Measurements from ENCODE around the gene CLOCK. TPM values are rescaled to one million over a fixed set of nuclear protein-coding genes. Genes with fewer than 3 reads are reported as not detected.
"Not testable (repeated sequence)": the region's sequence is repeated elsewhere in the genome, so short reads cannot be mapped to it uniquely, and the experiment has no call there.

CLOCK gene, protein sequence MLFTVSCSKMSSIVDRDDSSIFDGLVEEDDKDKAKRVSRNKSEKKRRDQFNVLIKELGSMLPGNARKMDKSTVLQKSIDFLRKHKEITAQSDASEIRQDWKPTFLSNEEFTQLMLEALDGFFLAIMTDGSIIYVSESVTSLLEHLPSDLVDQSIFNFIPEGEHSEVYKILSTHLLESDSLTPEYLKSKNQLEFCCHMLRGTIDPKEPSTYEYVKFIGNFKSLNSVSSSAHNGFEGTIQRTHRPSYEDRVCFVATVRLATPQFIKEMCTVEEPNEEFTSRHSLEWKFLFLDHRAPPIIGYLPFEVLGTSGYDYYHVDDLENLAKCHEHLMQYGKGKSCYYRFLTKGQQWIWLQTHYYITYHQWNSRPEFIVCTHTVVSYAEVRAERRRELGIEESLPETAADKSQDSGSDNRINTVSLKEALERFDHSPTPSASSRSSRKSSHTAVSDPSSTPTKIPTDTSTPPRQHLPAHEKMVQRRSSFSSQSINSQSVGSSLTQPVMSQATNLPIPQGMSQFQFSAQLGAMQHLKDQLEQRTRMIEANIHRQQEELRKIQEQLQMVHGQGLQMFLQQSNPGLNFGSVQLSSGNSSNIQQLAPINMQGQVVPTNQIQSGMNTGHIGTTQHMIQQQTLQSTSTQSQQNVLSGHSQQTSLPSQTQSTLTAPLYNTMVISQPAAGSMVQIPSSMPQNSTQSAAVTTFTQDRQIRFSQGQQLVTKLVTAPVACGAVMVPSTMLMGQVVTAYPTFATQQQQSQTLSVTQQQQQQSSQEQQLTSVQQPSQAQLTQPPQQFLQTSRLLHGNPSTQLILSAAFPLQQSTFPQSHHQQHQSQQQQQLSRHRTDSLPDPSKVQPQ
- 10 to 100 TPM; 11.8 to 14.5 TPM for total RNA-seq

DNA sequence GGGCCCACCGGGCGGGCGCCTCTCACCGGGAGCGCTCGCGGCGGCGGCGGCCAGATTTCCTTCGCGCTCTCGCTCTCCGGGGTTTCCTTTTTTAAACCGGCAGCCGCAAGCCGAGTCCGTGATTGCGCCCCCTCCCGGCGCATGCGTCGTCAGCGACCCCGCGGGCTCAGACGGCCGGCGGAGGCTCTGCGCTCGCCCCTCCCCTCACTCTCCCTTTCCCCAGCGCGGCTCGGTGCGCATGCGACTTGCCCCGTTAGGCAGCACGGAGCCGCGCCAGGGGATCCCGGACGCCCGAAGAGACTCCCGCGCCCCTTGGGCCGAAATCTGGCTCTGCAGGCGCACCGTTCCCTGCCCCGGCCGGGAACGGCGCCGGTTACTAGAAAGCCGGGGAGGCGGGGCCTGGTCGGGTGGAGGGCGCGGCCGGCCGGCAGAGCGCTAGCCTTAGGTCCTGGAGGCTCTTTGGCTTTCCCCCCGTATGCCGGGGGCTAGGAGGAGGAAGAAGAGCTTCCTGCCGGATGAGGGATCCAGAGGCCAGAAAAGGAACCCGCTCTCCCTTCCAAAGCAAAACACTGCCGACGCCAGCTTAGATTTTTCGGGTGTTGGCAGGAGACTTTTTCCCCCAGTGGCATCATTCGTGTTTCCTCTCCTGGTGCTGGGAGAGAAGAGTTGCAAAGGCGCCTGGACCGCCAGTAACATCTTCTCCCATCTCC, at the start of gene CLOCK:
Gene CLOCK (minus strand): TSS at position 154 of the 710 bp plus-strand sequence. CDS start 64,124 bp downstream, outside the sequence.
- Mint-ChIP-seq H3K9me3 (no peaks in the 10 kb centered on the region), H3K36me3 (no peaks in the 10 kb centered on the region), H3K4me1 (ENCODE audit: low read depth in 2 of 2) (peaks cover 14 to 15% of the 10 kb centered on the region in 2 donors), H3K4me3 (peak within 1 kb of the TSS; percentile 90), H3K27ac (peak within 1 kb of the TSS; percentile 72 to 74), H3K27me3 (peaks cover 0 to 8% of the 10 kb centered on the region in 2 donors)
- peak; percentile 85 to 91 for ATAC-seq
- DNase-seq (ENCODE audit: low spot score): peak; percentile 88

DNA sequence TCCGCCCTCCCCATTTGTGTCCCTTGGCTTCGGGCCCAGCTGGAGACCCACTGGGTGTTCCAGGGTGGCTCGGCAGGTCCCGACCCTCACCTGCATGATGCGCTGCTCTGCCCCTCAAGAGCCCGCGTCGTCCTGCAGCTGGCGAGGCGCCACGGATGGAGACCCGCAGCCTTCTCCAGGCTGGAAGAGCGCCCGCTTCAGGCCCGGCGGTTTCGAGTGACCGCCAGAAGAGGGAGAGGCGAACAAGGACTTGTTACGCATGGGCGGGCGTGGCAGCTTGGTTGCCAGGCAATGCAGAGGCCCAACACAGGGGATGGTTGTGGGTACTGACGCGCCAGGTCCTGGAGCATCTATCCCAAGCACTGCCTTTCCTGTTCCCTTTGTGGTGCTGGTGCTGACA, 45.3 kb upstream of the CLOCK start, which contains the start of gene PDCL2:
Gene PDCL2 (minus strand): TSS at position 232 of the 400 bp plus-strand sequence. CDS start 136 bp downstream, at position 96.
- H3K4me1 Mint-ChIP-seq (ENCODE audit: low read depth in 2 of 2): no peaks in the 10 kb centered on the region
- no peak within 1 kb of the TSS for H3K27ac Mint-ChIP-seq
- DNase-seq (ENCODE audit: low spot score) (no peak), ATAC-seq (no peak)
- H3K9me3 Mint-ChIP-seq: peaks cover 4% of the 10 kb centered on the region
- H3K4me3 Mint-ChIP-seq: no peak within 1 kb of the TSS
- H3K27me3 Mint-ChIP-seq: peaks cover 13 to 24% of the 10 kb centered on the region in 2 donors
- H3K36me3 Mint-ChIP-seq: no peaks in the 10 kb centered on the region

DNA sequence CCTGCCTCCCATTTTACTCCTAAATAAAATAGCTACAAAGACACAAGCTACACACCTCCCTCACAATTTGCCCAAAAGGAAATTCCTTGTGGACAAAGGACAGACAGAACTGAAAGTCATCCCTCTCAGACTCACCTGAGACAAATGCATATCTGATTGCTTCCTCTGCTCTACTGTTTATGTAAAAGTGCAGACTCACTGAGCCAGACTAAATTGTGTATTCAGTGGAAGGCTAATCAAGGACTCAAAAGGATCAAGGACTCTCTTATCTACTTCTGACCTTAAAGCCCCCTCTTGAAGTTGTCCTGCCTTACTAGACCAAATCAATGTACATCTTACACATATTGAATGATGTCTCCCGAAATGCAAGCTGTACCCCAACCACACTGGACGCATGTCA, 41.5 kb upstream of the CLOCK start:
- no peak for DNase-seq (ENCODE audit: low spot score)
- Mint-ChIP-seq H3K4me3 (no peak overlapping the region), H3K9me3 (peaks cover 6% of the 10 kb centered on the region), H3K27ac (no peak overlapping the region), H3K27me3 (peaks cover 17 to 35% of the 10 kb centered on the region in 2 donors), H3K36me3 (peaks cover 6% of the 10 kb centered on the region), H3K4me1 (ENCODE audit: low read depth in 2 of 2) (no peaks in the 10 kb centered on the region)
- ATAC-seq: no peak

DNA sequence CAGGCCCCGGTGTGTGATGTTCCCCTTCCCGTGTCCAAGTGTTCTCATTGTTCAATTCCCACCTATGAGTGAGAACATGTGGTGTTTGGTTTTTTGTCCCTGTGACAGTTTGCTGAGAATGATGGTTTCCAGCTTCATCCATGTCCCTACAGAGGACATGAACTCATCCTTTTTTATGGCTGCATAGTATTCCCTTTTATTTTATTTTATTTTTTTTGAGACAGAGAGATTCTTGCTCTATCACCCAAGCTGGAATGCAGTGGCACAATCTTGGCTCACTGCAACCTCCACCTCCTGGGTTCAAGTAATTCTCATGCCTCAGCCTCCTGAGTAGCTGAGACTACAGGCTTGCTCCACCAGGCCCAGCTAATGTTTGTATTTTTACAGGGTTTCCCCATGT, 36.1 kb upstream of the CLOCK start:
- not testable (repeated sequence) for H3K27ac Mint-ChIP-seq; H3K9me3 Mint-ChIP-seq; H3K4me3 Mint-ChIP-seq; H3K36me3 Mint-ChIP-seq; H3K4me1 Mint-ChIP-seq (ENCODE audit: low read depth in 2 of 2); ATAC-seq; DNase-seq (ENCODE audit: low spot score)
- peaks cover 9 to 27% of the 10 kb centered on the region in 2 donors for H3K27me3 Mint-ChIP-seq

DNA sequence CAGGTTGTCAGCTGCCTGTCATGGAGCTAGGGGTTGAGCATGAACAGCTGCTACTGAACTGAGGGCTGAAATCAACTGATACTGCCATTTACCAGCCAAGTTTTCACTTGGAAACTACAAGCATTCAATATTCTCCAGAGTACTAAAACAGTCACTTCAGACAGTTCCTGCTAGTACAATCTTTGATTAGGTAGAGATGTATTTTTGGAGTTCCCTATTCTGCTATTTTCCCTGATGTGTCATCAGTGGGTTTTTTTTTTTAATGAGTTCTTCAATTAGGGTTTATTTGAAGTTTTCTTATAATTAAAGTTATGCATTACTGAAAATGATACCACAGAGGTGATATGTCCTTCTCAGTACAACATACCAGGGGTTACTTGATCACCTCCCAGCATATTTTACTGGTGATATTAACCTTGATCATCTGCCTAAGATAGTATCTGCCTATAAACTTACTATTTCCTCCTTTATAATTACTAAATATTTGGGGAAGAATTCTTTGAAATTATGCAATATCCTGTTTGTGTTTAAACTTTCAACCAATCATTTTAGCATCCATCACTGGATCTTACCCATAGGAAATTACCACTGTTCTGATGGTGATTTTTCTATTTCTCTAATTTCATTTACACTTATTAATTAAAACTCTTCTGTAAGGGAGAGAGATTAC, 31.8 kb upstream of the CLOCK start:
- Mint-ChIP-seq H3K27me3 (peaks cover 9 to 10% of the 10 kb centered on the region in 2 donors), H3K4me1 (ENCODE audit: low read depth in 2 of 2) (no peaks in the 10 kb centered on the region), H3K9me3 (peaks cover 3% of the 10 kb centered on the region), H3K36me3 (peaks cover 18% of the 10 kb centered on the region), H3K27ac (no peak overlapping the region), H3K4me3 (no peak overlapping the region)
- ATAC-seq (no peak), DNase-seq (ENCODE audit: low spot score) (no peak)

DNA sequence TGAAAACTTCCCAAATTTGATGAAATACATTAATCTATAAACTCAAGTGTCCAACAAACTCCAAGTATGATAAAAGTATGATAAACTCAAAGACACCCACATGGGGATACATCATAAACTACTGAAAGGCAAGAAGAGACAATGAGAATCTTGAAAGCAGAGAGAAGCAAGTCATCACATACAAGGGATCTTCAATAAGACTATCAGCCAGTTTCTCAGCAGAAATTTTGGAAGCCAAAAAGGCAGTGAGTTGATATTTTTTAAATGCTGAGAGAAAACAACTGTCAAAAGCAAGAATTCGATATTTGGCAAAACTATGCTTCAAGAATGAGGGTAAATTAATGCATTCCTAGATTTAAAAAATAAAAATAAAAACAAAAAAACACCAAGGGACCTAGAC, 28.8 kb upstream of the CLOCK start:
- H3K27me3 Mint-ChIP-seq: peaks cover 8 to 10% of the 10 kb centered on the region in 2 donors
- no peak for DNase-seq (ENCODE audit: low spot score)
- peaks cover 3% of the 10 kb centered on the region for H3K9me3 Mint-ChIP-seq
- H3K4me1 Mint-ChIP-seq (ENCODE audit: low read depth in 2 of 2): no peaks in the 10 kb centered on the region
- peaks cover 16% of the 10 kb centered on the region for H3K36me3 Mint-ChIP-seq
- H3K4me3 Mint-ChIP-seq: no peak overlapping the region
- no peak overlapping the region for H3K27ac Mint-ChIP-seq
- no peak for ATAC-seq

DNA sequence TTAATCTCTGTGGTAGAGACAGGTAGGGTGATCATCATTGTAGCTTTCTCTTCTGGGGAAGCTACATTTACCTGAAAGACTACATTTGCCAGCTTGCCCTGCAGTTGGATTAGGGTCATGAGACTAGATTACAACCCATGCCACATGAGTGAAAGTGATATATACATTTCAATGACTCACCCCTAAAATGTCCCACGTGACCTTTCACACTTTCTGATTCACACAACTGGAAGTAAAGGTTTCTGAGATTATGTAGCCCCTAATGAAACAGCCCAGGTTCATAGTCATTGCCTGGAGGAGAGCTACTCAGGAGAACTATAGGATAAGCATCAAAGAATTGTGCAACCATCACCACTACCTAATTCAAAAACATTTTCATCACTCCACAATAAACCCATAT, 27.5 kb upstream of the CLOCK start:
- ATAC-seq (no peak), DNase-seq (ENCODE audit: low spot score) (no peak)
- peaks cover 16% of the 10 kb centered on the region for H3K36me3 Mint-ChIP-seq
- peaks cover 8 to 10% of the 10 kb centered on the region in 2 donors for H3K27me3 Mint-ChIP-seq
- H3K4me1 Mint-ChIP-seq (ENCODE audit: low read depth in 2 of 2): no peaks in the 10 kb centered on the region
- H3K9me3 Mint-ChIP-seq: peaks cover 3% of the 10 kb centered on the region
- H3K4me3 Mint-ChIP-seq: no peak overlapping the region
- no peak overlapping the region for H3K27ac Mint-ChIP-seq

DNA sequence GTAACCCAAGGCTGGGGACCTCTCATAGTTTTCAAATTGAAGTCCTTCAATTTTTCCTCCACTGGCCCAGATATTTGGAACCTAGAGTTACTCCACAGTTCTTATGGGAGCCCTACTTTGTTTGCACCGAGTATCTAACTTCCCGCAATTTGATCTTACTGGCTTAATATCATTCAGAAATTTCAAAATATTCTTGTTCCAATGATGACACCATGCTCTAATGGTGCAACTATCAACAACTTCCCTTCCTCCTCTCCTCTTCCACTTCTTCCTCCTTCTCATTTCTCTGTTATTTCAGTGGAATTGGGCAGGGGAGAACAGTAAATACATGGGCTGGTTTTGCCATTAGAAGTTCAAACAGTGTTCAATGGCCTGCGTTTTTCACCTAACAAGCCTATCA, 25.1 kb upstream of the CLOCK start:
- ATAC-seq (no peak), DNase-seq (ENCODE audit: low spot score) (no peak)
- peaks cover 8 to 10% of the 10 kb centered on the region in 2 donors for H3K27me3 Mint-ChIP-seq
- no peak overlapping the region for H3K27ac Mint-ChIP-seq
- peaks cover 16% of the 10 kb centered on the region for H3K36me3 Mint-ChIP-seq
- peaks cover 3% of the 10 kb centered on the region for H3K9me3 Mint-ChIP-seq
- H3K4me1 Mint-ChIP-seq (ENCODE audit: low read depth in 2 of 2): no peaks in the 10 kb centered on the region
- no peak overlapping the region for H3K4me3 Mint-ChIP-seq

DNA sequence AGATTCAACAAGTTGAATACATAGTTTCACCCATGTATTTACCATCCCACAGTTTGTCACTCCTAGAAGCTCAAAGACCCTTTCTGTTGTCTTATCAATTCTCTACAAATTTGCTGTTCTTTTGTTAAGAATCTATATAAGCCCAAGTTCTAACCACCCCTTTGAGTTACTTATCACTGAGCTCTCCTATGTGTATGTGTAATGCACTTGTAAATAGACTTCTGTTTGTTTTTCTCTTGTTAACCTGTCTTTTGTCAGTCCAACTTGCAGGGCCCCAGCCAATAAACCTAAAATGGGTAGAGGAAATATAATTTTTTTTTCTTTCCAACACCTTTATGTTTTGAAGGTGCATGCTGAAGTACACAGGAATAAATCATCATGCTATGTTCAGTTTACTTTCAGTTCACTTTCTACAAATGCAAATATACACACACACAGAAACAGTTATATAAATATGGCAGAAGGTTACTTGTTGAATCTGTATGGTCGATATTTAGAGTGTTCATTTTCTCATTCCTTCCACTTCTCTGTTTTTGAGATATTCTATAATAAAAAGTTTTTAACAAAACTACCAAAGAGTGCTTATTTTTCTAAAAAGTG, 22.3 kb upstream of the CLOCK start:
- ATAC-seq (no peak), DNase-seq (ENCODE audit: low spot score) (no peak)
- Mint-ChIP-seq H3K4me3 (no peak overlapping the region), H3K9me3 (no peaks in the 10 kb centered on the region), H3K27me3 (peaks cover 8% of the 10 kb centered on the region in 2 donors), H3K4me1 (ENCODE audit: low read depth in 2 of 2) (no peaks in the 10 kb centered on the region), H3K27ac (no peak overlapping the region), H3K36me3 (no peaks in the 10 kb centered on the region)

DNA sequence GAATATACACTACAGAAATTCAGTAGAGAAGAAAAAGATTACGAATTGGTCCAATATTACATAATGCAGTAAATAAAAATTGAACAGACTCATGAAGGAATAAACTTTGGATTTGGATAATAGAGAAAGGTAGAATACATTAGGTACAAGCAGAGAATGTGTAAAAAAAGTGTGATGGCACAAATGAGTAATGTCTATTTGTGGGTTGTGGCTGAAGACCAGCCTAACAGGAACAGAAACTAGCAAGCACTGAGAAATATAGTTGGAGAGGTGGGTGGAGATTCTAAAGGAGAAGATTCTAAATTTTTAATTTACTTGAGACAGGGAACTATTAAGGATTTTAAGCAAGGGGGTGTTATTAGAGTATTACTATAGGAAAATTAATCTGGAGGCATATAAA, 15.2 kb upstream of the CLOCK start:
- Mint-ChIP-seq H3K9me3 (no peaks in the 10 kb centered on the region), H3K27me3 (peaks cover 17 to 19% of the 10 kb centered on the region in 2 donors), H3K4me1 (ENCODE audit: low read depth in 2 of 2) (peaks cover 3 to 11% of the 10 kb centered on the region in 2 donors), H3K4me3 (no peak overlapping the region), H3K27ac (no peak overlapping the region), H3K36me3 (no peaks in the 10 kb centered on the region)
- DNase-seq (ENCODE audit: low spot score): no peak
- peak in 1 of 2 donors; percentile 67 for ATAC-seq

DNA sequence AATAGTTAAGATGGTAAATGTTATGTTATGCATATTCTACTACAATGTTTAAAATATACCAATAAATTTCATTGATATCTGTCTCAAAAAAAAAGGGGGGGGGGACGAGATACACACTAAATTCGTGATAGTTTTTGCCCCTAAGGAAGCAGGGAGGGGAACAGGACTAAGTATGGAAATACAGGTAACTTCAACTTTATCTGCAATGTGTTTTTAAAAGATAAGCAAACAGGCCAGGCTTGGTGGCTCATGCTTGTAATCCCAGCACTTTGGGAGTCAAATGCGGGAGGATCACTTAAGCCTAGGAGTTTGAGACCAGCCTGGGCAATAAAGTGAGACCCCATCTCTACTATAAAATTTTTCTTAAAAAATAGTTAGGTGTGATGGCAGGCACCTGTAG, 13.4 kb upstream of the CLOCK start:
- H3K36me3 Mint-ChIP-seq: no peaks in the 10 kb centered on the region
- ATAC-seq: no peak
- peaks cover 3 to 11% of the 10 kb centered on the region in 2 donors for H3K4me1 Mint-ChIP-seq (ENCODE audit: low read depth in 2 of 2)
- no peak overlapping the region for H3K27ac Mint-ChIP-seq
- no peak overlapping the region for H3K4me3 Mint-ChIP-seq
- peaks cover 21% of the 10 kb centered on the region in 2 donors for H3K27me3 Mint-ChIP-seq
- no peak for DNase-seq (ENCODE audit: low spot score)
- no peaks in the 10 kb centered on the region for H3K9me3 Mint-ChIP-seq

DNA sequence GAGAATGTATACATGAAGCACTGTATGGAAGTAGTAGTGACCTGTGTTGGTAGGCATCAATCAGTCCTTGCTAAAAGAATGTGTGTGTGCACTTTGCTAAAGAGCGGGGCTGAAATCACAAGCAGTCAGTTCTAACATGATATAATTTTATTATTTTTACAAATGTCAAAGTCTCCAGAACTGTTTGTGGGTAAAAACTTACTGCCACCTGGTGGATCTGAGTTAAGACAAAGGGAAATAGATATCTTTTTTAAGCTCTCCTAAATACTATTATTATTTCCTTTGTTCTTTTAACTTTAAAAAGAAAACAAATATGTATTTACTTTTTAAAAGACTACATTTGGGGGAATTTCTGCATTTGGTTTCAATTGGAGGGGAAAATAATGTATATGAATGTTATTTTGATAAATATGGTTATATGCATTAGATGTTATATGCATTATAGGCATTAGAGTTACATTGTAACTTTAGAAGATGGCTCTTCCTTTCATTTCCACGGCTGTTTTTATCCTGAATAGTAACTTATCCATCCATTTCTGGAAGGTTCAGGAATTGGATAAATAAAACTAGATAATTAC, 7.8 kb upstream of the CLOCK start:
- DNase-seq (ENCODE audit: low spot score) (no peak), ATAC-seq (no peak)
- Mint-ChIP-seq H3K27me3 (peaks cover 25 to 30% of the 10 kb centered on the region in 2 donors), H3K4me1 (ENCODE audit: low read depth in 2 of 2) (no peaks in the 10 kb centered on the region), H3K27ac (no peak overlapping the region), H3K4me3 (no peak overlapping the region), H3K9me3 (no peaks in the 10 kb centered on the region), H3K36me3 (no peaks in the 10 kb centered on the region)

Data from natural killer cell treated with Interleukin-12 subunit alpha and Interleukin-12 subunit beta and Interleukin-15 and Interleukin-18, amount 100 ng/mL, for 72 hours (primary cell).